Trophoblast cell (in vitro differentiated cells and primary cell): Measurements from ENCODE around the gene NFKBIA.
"Not testable (repeated sequence)": the region's sequence is repeated elsewhere in the genome, so short reads cannot be mapped to it uniquely, and the experiment has no call there.

ENCODE experiments used
- DNase-seq, 2 donors: peaks; one replicate each; pipeline ENCODE4 v3.0.0-alpha.2; 2016
- H2AFZ ChIP-seq: 2 replicates; pipeline ENCODE4 v1.6.1; 2013; ENCODE audit warnings: low read length, moderate library complexity, mild to moderate bottlenecking; ENCODE audit not compliant: insufficient read depth, poor library complexity
- H2AK5ac ChIP-seq: 2 replicates; pipeline ENCODE4 v1.6.1; 2013; ENCODE audit warnings: mild to moderate bottlenecking, low read length
- H2BK120ac ChIP-seq: 2 replicates; pipeline ENCODE4 v1.6.1; 2013; ENCODE audit warnings: low read length, mild to moderate bottlenecking, moderate library complexity; ENCODE audit not compliant: insufficient read depth, poor library complexity
- H2BK12ac ChIP-seq: 2 replicates; pipeline ENCODE4 v1.6.1; 2013; ENCODE audit warnings: mild to moderate bottlenecking, low read length, moderate library complexity
- H2BK5ac ChIP-seq: 2 replicates; pipeline ENCODE4 v1.6.1; 2013; ENCODE audit warnings: low read length, low read depth, moderate library complexity, mild to moderate bottlenecking; ENCODE audit not compliant: poor library complexity
- H3K14ac ChIP-seq: 2 replicates; pipeline ENCODE4 v1.6.1; 2013; ENCODE audit warnings: mild to moderate bottlenecking, low read length
- H3K18ac ChIP-seq: 2 replicates; pipeline ENCODE4 v1.6.1; 2013; ENCODE audit warnings: mild to moderate bottlenecking, low read length
- H3K23ac ChIP-seq: 2 replicates; pipeline ENCODE4 v1.6.1; 2013; ENCODE audit warnings: low read length
- H3K27ac ChIP-seq: 2 replicates; pipeline ENCODE4 v1.5.1; 2013; ENCODE audit warnings: low read depth, mild to moderate bottlenecking, inconsistent platforms, low read length, moderate library complexity
- H3K27me3 ChIP-seq: 2 replicates; pipeline ENCODE4 v1.6.1; 2013; ENCODE audit warnings: inconsistent platforms, mild to moderate bottlenecking, low read length, moderate library complexity; ENCODE audit not compliant: insufficient read depth
- H3K36me3 ChIP-seq, 2 experiments: 1 replicate in 1 of 2; 2 replicates in 1 of 2; pipeline ENCODE4 v1.6.1; 2013; ENCODE audit warnings: low read length in 2 of 2, mild to moderate bottlenecking in 2 of 2, moderate library complexity in 1 of 2; ENCODE audit not compliant: insufficient read depth in 2 of 2, control insufficient read depth in 1 of 2
- H3K4ac ChIP-seq: 2 replicates; pipeline ENCODE4 v1.6.1; 2013; ENCODE audit warnings: low read depth, mild to moderate bottlenecking, low read length, moderate library complexity
- H3K4me1 ChIP-seq, 2 experiments: 1 replicate in 1 of 2; 2 replicates in 1 of 2; pipeline ENCODE4 v1.6.1; 2013; ENCODE audit warnings: low read length in 2 of 2, mild to moderate bottlenecking in 2 of 2, moderate library complexity in 1 of 2; ENCODE audit not compliant: insufficient read depth in 2 of 2, control insufficient read depth in 1 of 2
- H3K4me2 ChIP-seq: 2 replicates; pipeline ENCODE4 v1.6.1; 2013; ENCODE audit warnings: inconsistent platforms, mild to moderate bottlenecking, low read length, moderate library complexity
- H3K4me3 ChIP-seq: 2 replicates; pipeline ENCODE4 v1.5.1; 2013; ENCODE audit warnings: mild to moderate bottlenecking, low read depth, low read length, inconsistent platforms
- H3K79me1 ChIP-seq: one replicate; pipeline ENCODE4 v1.6.1; 2013; ENCODE audit warnings: low read length
- H3K79me2 ChIP-seq: 2 replicates; pipeline ENCODE4 v1.6.1; 2013; ENCODE audit warnings: low read length, mild to moderate bottlenecking; ENCODE audit not compliant: control insufficient read depth, insufficient read depth, poor library complexity
- H3K9ac ChIP-seq: 2 replicates; pipeline ENCODE4 v1.6.1; 2013; ENCODE audit warnings: mild to moderate bottlenecking, low read length
- H3K9me3 ChIP-seq: 2 replicates; pipeline ENCODE4 v1.6.1; 2013; ENCODE audit warnings: low read depth, mild to moderate bottlenecking, control low read depth, inconsistent platforms, low read length; ENCODE audit not compliant: insufficient read depth
- H4K12ac ChIP-seq: 2 replicates; pipeline ENCODE4 v1.6.1; 2013; ENCODE audit warnings: low read depth, mild to moderate bottlenecking, low read length, moderate library complexity
- H4K8ac ChIP-seq: 2 replicates; pipeline ENCODE4 v1.6.1; 2013; ENCODE audit warnings: low read depth, mild to moderate bottlenecking, low read length, moderate library complexity
- H4K91ac ChIP-seq: one replicate; pipeline ENCODE4 v1.6.1; 2013; ENCODE audit warnings: low read depth, mild to moderate bottlenecking, low read length, moderate library complexity
- WGBS: extraction: QIAGEN DNeasy Blood & Tissue Kit; methylation state at CpG from one replicate; pipeline ENCODE4 v1.1.7; 2013; ENCODE audit warnings: missing lambda C conversion rate; ENCODE audit not compliant: insufficient read length, insufficient coverage; ENCODE audit errors: extremely low coverage; 5-methylcytosine and 5-hydroxymethylcytosine counted together

The NFKBIA gene

DNA sequence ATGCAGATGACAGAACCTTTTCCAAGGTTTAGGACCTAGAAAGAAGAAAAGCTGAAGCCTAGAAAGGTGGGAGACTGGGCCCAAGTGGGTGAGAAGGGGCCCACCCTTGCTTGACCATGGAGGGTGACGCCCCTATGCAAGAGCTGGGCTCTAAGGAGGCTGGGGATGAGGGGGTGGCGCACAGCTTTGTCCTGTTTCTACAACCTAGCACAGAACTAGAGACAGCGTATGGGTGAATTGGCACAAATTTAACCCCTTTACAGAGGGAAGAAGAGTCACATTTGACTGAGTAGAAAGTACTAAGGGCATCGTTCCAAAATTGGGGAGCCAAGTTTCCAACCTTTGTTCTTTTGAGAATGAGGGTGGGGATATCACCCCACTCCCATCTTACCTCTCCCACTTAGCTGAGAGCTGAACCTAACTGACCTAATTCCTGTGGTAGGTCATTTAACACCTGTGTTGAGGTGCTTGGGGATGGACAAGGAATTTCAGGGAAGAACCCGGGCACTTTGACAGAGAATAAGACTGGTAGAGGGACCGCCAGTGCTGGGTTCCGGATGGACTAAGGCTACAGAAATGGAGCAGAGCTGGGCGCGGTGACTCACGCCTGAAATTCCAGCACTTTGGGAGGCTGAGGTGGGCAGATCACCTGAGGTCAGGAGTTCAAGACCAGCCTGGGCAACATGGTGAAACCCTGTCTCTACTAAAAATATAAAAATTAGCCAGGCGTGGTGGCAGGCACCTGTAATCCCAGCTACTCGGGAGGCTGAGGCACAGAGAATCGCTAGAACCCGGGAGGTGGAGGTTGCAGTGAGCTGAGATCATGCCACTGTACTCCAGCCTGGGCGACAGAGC is 5.2 kb downstream of the NFKBIA start:
- no peak overlapping the region for H4K91ac ChIP-seq
- H3K4me1 ChIP-seq: peaks cover 20 to 21% of the 10 kb centered on the region in 2 experiments
- no peak overlapping the region for H3K4me3 ChIP-seq
- no peak overlapping the region for H2BK120ac ChIP-seq
- H2AFZ ChIP-seq: no peak overlapping the region
- H2BK5ac ChIP-seq: peak overlapping the region; percentile 0
- peak overlapping the region; percentile 6 for H3K27ac ChIP-seq
- H3K14ac ChIP-seq: no peak overlapping the region
- peak; percentile 75 to 78 for DNase-seq
- H3K4me2 ChIP-seq: no peak overlapping the region
- H3K9me3 ChIP-seq: no peaks in the 10 kb centered on the region
- H4K12ac ChIP-seq: no peak overlapping the region
- H2BK12ac ChIP-seq: no peak overlapping the region
- peaks cover 14% of the 10 kb centered on the region for H3K79me1 ChIP-seq
- no peak overlapping the region for H2AK5ac ChIP-seq
- no peak overlapping the region for H3K23ac ChIP-seq
- peaks cover 11% of the 10 kb centered on the region for H3K79me2 ChIP-seq
- no peaks in the 10 kb centered on the region for H3K27me3 ChIP-seq
- H3K18ac ChIP-seq: no peak overlapping the region
- no peak overlapping the region for H4K8ac ChIP-seq
- WGBS: no CpG with 5 or more reads among the region's 15 CpGs
- H3K4ac ChIP-seq: no peak overlapping the region
- no peak overlapping the region for H3K9ac ChIP-seq
- peaks cover 23 to 29% of the 10 kb centered on the region in 2 experiments for H3K36me3 ChIP-seq

DNA sequence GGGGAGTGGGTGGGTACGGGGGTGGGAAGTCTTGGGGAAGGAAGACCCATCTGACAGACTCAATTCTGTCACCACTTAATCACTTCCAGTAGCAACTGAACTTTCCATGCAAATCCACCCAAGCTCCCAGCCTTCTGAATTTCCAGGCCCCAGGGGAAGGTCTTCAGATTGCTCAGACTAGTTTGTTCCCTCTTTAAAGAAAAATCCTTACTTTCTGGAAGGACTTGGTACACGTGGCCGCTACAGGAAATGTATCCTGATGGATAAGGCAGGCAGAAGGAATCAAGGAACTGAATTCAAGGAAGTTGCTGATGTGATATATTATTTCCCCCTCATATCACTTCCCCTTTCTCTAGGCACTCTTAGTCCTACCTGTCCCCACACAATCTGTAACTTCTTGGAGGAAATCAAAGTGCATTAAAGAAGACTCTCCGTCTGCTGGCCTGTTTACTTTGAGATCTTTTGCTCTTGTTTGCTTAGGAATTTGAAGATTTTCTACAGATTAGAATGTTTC is 6.4 kb downstream of the NFKBIA start:
- Histone ChIP-seq H3K27ac (peak overlapping the region; percentile 63), H4K12ac (no peak overlapping the region), H2BK120ac (no peak overlapping the region), H3K4me1 (peaks cover 16% of the 10 kb centered on the region in 2 experiments), H4K91ac (no peak overlapping the region), H3K23ac (no peak overlapping the region), H3K14ac (no peak overlapping the region), H3K9me3 (no peaks in the 10 kb centered on the region), H3K36me3 (peaks cover 18 to 24% of the 10 kb centered on the region in 2 experiments), H2AK5ac (no peak overlapping the region), H2AFZ (no peak overlapping the region), H3K4me2 (no peak overlapping the region), H2BK12ac (no peak overlapping the region), H2BK5ac (no peak overlapping the region), H3K27me3 (no peaks in the 10 kb centered on the region), H3K79me2 (peaks cover 3% of the 10 kb centered on the region), H3K4ac (no peak overlapping the region), H3K79me1 (peaks cover 6% of the 10 kb centered on the region), H3K9ac (no peak overlapping the region), H3K4me3 (no peak overlapping the region), H4K8ac (no peak overlapping the region), H3K18ac (no peak overlapping the region)
- no CpG with 5 or more reads among the region's 4 CpGs for WGBS
- peak in 1 of 2 donors; percentile 54 for DNase-seq

DNA sequence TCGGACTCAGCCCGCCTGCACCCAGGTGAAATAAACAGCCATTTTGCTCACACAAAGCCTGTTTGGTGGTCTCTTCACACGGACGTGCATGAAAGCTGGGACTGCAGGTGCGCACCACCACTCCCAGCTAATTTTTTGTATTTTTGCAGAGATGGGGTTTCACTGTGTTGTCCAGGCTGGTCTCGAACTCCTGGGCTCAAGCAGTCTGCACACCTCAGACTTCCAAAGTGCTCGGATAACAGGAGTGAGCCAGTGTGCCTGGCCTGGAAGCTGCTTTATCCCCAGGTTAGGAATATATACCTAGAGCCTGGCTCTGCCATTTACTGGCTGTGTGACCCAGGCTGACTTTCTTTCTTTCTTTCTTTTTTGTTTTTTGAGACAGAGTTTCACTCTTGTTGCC is 7.9 kb downstream of the NFKBIA start:
- no CpG with 5 or more reads among the region's 7 CpGs for WGBS

GRCh38 chr14:35395283-35395682 is 9.3 kb downstream of the NFKBIA start:
- peaks cover 15% of the 10 kb centered on the region in 2 experiments for H3K4me1 ChIP-seq

More for the DNA sequence above, 7.9 kb downstream of the NFKBIA start:
- H3K9ac ChIP-seq, H3K18ac ChIP-seq, H3K4me1 ChIP-seq, H3K27ac ChIP-seq, H3K79me2 ChIP-seq, H3K79me1 ChIP-seq, H2BK5ac ChIP-seq, H3K27me3 ChIP-seq, H2AFZ ChIP-seq, H3K36me3 ChIP-seq, H3K23ac ChIP-seq, H2AK5ac ChIP-seq, H4K91ac ChIP-seq, H2BK120ac ChIP-seq, H4K12ac ChIP-seq, H3K4ac ChIP-seq, H3K14ac ChIP-seq, DNase-seq, H3K4me3 ChIP-seq, H3K9me3 ChIP-seq, H3K4me2 ChIP-seq, H4K8ac ChIP-seq: not testable (repeated sequence)
- peak overlapping the region; percentile 34 for H2BK12ac ChIP-seq

More at GRCh38 chr14:35395283-35395682, 9.3 kb downstream of the NFKBIA start:
- Histone ChIP-seq H3K14ac (no peak overlapping the region), H3K4ac (no peak overlapping the region), H3K79me2 (no peaks in the 10 kb centered on the region), H3K79me1 (peaks cover 3% of the 10 kb centered on the region), H3K4me2 (no peak overlapping the region), H3K9me3 (no peaks in the 10 kb centered on the region), H4K8ac (no peak overlapping the region), H3K18ac (no peak overlapping the region), H4K12ac (no peak overlapping the region), H3K27ac (no peak overlapping the region), H4K91ac (no peak overlapping the region), H3K23ac (no peak overlapping the region), H3K36me3 (peaks cover 0 to 3% of the 10 kb centered on the region in 2 experiments), H2BK12ac (no peak overlapping the region), H2AFZ (no peak overlapping the region), H2BK120ac (no peak overlapping the region), H2AK5ac (no peak overlapping the region), H3K4me3 (no peak overlapping the region), H3K9ac (no peak overlapping the region), H2BK5ac (no peak overlapping the region), H3K27me3 (no peaks in the 10 kb centered on the region)
- WGBS: no CpG with 5 or more reads among the region's 13 CpGs
- DNase-seq: no peak
